Glomerular endothelial cell (primary cell): Measurements from ENCODE around the gene STX19. TPM values are rescaled to one million over a fixed set of nuclear protein-coding genes. Genes with fewer than 3 reads are reported as not detected.
"Not testable (repeated sequence)": the region's sequence is repeated elsewhere in the genome, so short reads cannot be mapped to it uniquely, and the experiment has no call there.

Source experiments
- DNase-seq: peaks from one replicate; pipeline ENCODE4 v3.0.0-alpha.2; 2011; ENCODE audit warnings: low read depth, low spot score; ENCODE audit errors: extremely low read depth
- total RNA-seq: library from RNA; depleted of rRNA; stranded (reverse); fragments of >200 nt; gene quantifications from 2 replicates; pipeline ENCODE4 v1.2.3, GENCODE V29; 2015

STX19 gene
- total RNA-seq, result not detected in 2 replicates

DNA sequence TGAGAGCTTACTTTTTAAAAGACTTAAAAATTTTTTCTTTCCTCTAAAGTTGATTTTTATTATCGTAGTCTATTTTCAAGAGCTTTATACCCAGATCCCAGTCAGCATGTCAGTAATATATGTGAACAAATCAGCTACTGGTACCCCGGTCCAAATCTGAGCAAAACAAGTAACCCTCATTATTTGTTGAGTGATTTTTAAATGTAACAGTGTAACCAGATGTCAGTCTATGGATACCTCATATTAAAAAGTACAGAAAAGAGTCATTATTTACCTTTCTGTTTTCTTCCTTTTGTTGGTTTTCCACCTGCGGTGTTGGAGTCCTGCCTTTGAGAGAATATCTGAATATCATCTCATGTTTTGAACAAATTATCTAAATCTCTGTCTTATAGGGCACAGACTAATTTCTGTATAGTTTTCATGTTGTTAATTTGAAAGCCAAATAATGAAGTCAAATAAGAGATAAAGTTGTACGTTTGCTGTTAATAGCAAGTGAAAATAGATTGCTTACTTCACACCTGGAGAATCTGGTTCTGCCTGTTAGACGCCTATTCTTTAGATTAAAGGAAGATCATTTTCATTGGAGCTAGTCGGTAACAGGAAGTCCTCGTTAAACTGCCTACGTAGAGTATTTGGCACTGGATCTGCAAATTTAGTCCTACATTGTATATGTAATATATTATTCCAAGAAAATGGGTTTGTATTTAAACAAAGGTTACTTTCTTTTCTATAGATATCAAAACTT lies at the start of gene STX19:
Gene STX19 (minus strand): TSS at position 505 of the 745 bp plus-strand sequence. CDS start 13,328 bp downstream, outside the sequence.
- DNase-seq, result no peak

GRCh38 chr3:94076055-94076454 lies 47.7 kb upstream of the STX19 start:
- no peak for DNase-seq

GRCh38 chr3:94071713-94072284 lies 43.4 kb upstream of the STX19 start:
- DNase-seq, result no peak

- no peak for DNase-seq
Observed at GRCh38 chr3:94070341-94070911, 42.0 kb upstream of the STX19 start.

GRCh38 chr3:94069194-94069813 lies 40.9 kb upstream of the STX19 start:
- no peak for DNase-seq

DNA sequence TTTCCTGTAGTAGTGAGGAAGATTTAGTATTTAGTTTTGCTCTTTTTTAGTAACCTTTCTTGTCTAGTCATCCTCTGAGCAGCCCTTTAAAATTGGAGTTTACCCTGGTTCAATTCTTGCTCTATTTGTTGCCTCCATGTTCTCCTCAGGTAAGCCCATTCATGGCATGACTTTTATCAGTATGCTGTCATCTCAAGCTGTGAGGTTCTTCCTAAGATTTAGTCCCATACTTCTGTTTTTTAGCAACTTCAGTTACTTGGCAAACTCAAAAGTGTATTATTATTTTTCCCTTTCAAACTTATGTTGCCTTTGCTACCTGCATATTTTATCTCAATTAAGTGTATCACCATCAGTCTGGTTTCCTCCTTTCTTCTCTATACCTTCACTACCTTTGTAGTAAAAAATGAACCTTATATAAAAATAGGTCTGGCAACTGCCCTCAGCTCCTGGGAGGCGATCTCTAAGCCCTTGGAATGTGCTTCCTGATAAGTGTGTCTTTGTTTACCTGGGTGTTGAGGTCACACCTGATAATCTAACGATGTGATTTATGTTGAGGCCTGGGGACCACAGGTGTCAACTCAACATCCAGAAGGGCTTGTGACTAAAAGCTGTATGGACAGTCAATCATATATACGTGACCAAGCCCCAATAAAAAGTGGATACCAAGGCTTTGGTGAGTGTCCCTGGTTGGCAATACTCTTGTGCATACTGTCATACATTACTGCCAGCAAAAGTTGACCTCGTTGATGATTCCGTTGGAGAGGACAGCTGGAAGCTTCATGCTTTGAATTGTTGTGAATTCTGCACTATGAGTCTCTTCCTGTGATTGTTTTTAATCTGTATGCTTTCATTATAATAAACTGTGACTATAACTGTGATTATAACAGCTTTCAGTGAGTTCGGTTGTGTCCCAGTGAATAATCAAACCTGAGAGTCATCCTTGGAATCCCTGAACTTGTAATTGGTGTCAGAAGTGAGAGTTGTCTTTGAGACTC lies 38.4 kb upstream of the STX19 start:
- DNase-seq, result peak; percentile 12

DNA sequence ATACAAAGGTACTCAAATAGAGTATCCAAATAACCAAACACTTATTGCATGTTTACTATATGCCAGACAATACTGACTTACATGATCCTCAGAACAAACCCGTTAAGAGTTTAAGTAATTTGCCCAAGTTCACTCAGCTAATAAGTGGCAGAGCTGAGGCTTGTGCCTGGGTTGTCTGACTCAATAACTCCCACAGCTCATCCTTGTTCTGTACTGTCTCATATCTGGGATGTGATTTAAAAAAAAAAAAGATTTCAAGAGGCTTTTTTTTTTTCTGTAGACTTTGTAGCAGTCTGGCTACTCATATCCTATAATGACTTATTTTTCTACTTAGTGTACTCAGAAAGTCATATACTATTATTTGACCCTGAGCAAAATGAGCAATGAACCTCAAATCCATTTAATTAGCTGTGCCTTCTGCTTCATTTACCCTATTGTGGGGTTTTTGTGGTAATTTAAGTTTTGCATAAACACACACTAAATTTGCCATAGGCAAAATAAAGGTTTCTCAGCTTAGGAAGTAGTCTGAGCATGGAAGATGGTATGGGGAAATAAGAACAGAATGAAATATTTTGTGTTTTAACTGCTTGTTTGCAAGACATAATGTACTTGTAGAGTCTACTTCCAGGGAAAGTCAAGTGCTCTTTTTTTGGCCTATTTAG lies 37.6 kb upstream of the STX19 start:
- DNase-seq, result no peak

- DNase-seq, result no peak
Observed at GRCh38 chr3:94065122-94065521, 36.7 kb upstream of the STX19 start.

DNA sequence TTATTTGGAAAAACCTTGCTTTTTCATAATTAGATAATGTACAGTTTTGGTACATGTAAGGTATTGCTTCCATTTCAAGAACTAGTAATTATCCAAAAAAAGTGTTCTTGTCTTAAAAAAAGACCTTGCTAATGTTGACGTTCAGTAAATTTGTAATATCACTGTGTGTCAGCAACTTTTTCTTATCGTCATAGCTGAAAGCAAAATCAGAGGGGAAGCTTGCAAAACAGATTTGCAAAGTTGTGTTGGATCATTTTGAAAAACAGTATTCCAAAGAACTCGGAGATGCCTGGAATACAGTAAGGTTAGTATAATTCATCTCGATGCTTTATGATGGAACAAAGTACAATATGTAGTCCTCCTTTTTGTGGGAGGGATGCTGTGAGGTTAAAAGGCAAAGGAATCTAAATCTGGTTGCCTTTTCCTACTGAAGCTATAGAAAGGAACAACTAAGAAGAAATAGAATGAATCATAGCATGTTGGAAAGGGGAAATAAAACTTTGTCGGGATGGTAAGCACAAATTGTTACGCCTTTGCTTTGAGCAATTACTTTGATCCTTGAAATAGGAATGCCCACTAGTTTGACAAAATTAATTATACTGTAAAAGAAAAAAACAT lies 36.0 kb upstream of the STX19 start:
- DNase-seq, result no peak

DNA sequence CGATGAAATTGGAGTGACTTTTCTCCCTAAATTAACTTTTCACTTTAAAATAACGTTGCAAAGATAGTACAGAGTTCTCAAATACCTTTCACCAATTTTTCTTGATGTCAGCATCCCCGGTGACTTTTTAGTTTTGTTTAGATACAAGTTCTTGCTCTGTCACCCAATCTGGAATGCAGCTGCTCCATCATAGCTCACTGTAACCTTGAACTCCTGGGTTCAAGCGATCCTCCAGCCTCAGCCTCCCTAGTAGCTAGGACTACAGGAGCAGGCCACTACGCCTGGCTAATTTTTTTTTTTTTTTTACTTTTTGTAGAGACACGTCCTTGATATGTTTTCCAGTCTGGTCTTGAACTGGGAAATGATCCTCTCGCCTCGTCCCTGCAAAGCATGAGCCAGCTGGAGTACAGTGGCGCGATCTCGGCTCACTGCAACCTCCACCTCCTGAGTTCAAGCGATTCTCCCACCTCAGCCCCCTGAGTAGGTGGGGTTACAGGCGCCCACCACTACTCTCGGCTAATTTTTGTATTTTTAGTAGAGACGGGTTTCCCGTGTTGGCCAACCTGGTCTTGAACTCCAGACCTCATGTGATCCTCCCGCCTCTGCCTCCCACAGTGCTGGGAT lies 35.2 kb upstream of the STX19 start:
- DNase-seq, result no peak

GRCh38 chr3:94062513-94063404 lies 34.4 kb upstream of the STX19 start, which contains the start of the genes DHFR2 and NSUN3:
Gene DHFR2 (minus strand): TSS chr3:94062916. CDS start chr3:94061511, 1,405 bp downstream.
Gene NSUN3 (plus strand): TSS chr3:94063061. CDS start chr3:94063127, 66 bp downstream.
- peak; percentile 95 for DNase-seq

GRCh38 chr3:94061297-94061696 lies 32.9 kb upstream of the STX19 start:
- DNase-seq, result no peak

- no peak for DNase-seq
Observed at GRCh38 chr3:94050546-94050945, 22.1 kb upstream of the STX19 start.

GRCh38 chr3:94049267-94049666 lies 20.9 kb upstream of the STX19 start:
- no peak for DNase-seq

DNA sequence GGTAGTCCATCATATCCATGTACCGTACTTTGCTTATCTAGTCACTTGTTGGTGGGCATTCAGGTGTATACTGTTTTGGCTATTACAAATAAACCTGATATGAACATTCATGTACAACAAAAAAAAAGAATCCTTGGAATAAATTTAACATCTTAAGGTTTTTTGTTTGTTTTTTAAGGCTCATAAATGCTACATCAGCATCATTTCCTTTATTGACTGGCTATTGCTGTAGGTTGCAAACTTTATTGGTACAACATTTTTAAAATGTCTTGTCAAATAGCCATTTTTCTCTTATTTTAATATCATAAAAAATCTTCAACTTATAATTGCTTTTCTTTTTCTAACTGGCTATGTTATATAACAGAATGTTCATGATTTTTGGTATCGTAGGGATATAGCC lies 18.1 kb upstream of the STX19 start:
- no peak for DNase-seq

DNA sequence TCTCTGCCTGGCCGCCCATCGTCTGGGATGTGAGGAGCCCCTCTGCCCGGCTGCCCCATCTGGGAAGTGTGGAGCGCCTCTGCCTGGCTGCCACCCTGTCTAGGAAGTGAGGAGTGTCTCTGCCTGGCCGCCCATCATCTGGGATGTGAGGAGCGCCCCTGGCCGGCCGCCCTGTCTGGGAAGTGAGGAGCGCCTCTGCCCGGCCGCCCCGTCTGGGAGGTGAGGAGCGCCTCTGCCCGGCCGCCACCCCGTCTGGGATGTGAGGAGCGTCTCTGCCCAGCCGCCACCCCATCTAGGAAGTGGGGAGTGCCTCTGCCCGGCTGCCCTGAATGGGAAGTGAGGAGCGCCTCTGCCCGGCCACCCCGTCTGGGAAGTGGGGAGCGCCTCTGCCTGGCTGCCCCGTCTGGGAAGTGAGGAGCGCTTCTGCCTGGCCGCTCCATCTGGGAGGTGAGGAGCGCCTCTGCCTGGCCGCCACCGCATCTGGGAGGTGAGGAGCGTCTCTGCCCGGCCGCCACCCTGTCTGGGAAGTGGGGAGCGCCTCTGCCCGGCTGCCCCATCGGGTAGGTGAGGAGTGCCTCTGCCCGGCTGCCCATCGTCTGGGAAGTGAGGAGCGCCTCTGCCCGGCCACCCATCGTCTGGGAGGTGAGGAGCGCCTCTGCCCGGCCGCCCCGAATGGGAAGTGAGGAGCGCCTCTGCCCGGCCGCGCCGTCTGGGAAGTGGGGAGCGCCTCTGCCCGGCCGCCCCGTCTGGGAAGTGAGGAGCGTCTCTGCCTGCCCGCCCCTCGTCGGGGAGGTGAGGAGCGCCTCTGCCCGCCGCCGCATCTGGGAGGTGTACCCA lies 15.9 kb upstream of the STX19 start:
- DNase-seq, result not testable (repeated sequence)

GRCh38 chr3:94043285-94043684 lies 14.9 kb upstream of the STX19 start:
- no peak for DNase-seq
